GM19324 (cell line): ENCODE measurements around the gene HYDIN.
"Not testable (repeated sequence)": the region's sequence is repeated elsewhere in the genome, so short reads cannot be mapped to it uniquely, and the experiment has no call there.

Experiments
- ATAC-seq: cut with Tn5 transposase; IDR thresholded peaks from one replicate; pipeline ENCODE4 v1.9.1; 2021; ENCODE audit warnings: mild to moderate bottlenecking, moderate library complexity; ENCODE audit not compliant: unreplicated experiment, low FRiP score

Gene HYDIN

DNA sequence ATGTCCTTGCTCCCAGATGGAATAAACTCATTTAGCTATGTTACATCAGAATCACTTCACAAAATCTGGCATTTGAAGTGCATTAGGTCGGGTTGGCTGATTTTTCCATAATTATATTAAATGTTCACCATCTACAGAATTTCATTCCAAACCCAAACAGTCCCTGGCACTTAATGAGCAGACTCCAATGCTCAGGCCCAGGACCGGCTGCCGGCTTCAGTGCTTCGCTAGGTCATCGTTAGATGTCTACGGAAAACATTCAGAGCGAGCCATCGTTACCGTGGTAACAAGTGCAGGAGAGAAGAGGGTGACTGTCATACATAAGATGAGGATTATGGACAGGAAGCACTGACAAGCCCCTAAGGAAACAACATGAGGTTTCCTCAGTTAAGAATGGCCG, 215.1 kb downstream of the HYDIN start:
- ATAC-seq, result not testable (repeated sequence)

DNA sequence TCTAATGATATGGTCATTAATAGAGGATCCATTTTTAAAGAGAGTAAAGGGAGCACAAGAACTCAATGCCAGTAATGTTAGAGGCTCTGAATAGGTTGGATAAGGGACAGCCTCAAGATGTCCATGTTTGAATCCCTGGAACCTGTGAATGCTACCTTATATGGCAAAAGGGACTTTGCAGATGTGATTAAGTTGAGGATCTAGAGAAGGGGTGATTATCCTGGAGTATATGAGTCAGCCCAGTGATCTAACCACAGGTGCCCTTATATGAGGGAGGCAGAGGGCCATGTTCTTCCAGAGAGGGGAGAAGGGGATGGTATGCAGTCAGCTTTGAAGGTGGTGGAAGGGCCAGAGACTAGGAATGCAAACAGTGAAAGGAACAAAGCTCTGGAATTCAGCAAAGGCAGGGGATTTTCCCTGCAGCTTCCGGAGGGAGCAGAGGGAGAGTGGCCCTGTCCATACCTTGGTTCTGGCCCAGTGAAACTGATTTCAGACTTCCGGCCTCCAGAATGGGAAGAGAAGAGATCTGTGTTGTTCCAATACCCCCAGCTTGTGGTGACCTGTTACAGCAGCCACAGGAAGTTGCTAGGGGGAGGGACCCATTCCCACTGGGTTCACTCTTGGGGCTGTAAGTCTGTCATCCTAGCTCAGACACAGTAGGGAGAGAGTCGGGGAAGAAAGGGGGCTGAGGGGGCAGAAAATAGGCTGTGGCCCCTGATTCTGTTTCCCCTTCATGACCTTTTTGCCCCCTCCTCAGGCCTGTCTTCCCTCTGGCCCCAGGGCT, 220.9 kb downstream of the HYDIN start:
- ATAC-seq, result not testable (repeated sequence)

DNA sequence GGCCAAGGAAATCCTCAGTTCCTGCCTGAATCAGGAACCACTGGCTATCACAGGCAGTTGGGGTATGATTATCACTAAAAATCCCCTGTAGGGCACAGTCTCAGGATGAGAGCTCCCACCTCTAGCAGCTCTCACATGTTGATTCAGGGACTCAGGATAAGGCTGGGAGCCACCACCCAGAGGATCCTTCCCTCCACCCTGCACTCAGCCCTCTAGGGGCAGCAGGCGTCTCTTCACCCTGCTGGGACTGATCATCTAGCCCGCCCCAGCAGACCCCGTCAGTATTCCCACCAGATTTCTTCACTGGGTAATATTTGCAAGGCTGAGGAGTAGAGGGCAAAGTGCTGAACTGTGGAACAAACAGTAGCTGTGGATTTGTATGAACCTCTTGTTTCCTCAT, 224.0 kb downstream of the HYDIN start:
- ATAC-seq, result not testable (repeated sequence)

DNA sequence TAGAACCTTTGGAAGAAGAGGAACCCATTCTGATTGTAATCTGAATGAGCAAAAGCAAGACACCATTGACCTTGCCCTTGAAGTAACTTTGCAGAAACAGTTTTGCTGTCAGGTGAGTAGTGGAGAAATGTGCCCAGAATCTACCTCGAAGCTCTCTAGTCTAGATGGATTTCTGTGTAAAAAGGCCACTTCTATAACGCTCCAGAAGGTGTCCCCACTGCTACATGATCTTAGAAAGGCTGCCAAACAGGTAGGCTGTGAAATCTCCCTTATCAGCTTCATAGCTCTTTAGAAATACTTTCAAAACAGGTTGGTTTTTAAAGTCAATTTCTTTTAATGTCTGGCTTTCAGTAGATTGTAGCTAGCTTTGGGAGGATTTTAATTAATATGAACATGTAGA, 230.8 kb downstream of the HYDIN start:
- ATAC-seq, result not testable (repeated sequence)

DNA sequence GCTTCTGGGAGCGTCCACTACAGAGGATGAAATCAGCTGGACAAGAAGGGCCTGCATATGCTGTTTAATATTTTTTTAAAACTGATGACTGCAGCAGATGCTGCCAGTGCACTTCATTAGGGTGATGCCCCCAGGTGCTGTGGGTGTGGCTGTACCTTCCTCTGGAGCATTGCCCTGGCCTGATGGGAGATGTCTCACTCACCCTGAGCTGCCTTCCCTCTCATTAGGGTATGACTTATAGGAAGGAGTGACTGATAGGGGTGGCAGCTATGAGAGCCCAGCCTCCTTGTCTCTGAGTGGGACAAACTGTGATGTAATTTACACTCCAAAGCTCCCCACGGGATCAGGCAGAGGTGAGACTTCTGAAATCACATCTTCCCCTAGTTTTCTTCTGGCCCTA, 234.7 kb downstream of the HYDIN start:
- not testable (repeated sequence) for ATAC-seq

DNA sequence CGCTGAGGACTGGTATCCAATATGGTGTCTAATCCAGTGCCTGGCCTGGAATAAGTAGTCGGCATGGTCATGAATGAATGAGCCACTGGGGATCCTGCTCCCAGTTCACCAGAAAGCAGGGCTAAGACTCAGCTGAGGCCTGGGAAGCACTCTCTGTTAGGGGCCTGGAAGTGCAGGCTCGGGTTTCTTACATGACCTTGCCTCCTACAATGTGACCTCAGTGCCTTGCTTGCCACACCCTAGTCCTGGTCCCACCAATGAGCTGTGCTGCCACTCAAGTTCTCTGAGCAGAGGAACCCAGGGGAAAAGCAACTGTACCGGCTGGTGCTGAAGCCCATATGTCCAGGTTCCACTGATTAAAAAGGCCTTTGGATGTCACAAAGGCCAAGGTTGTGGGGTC, 238.0 kb downstream of the HYDIN start:
- ATAC-seq, result not testable (repeated sequence)

DNA sequence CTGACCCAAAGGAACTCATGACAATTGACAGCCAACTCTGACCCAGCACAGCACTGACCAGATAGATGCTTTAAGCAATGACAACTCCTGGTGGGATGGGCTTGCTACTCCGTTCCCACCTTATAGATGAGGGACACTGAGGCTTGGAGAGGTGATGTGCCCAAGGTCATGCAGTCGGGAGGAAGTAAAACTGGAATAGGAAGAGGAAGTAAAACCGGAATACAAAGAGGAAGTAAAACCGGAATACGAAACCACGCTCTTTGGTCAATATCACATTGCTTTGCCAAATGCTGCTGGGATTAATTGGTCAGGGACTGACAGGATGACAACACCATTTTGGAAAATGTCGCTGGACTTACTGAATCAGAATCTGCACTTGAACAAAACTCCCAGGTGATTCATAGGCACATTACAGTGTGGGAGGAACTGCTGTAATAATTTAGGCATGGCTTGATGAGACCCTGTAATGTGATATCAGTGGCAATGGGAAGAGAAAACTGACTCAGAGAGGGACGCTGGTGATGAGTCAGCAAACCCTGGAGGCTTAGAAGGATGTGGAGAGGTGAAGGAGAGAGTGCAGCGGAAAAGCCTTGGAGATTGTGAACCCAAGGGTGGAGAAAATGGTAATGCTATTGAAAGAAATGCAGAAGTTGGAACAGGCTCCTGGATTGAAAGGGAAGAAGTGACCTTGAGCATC, 243.4 kb downstream of the HYDIN start:
- not testable (repeated sequence) for ATAC-seq

DNA sequence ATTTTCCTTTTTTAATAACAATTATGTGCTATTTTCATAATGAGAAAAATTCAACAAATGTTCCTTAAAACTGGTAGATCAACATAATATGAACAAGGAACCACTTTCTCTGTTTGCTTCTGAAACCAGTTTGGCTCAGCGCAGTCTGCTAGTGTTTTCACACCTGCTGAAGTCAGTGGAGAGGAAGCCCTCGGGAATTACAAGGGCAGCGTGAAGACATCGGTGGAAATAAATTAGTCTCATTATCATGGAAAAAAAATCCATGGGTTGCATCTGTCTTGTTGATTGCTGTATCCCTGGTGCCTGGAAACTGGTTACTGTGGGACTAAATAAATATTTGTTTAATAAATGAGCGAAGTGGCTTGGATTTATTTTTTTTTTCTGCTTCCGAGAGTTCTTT, 245.8 kb downstream of the HYDIN start:
- ATAC-seq, result not testable (repeated sequence)

DNA sequence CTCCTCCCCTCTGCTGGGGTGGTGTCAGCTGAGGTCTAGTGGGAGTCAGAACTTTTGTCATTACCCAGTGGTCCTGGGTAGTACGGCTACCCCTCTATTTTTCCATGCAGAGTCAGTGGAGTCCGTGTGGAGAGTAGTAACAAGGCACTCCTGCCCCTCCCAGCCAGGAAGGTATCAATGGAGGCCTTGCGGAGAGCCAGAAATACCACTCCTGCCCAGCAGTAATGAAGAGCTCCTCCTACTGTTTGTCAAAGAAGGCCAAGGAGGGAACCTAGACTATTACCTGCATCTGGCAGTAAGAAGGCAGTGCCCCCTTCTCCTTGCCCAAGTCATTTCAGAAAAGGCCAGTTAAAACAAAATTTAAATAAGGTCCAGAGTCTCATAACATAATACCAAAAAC, 262.2 kb downstream of the HYDIN start:
- ATAC-seq, result not testable (repeated sequence)

DNA sequence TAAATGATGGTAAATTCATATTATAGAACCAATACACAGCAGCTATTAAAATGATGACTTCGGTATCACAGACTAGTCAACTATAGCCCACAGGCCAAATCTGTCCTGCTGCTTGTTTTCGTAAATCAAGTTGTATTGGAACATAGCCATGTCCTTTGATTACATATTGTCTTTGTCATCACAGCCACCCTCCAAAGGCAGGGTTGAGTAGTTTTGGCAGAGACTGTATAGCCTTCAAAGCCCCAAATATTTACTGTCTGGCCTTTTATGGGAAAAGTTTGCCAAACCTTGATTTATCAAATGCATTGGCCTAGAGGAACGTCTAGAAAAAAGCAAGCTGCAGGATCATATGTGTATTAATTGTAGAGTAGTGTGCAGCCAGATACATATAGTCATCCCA, 270.4 kb downstream of the HYDIN start:
- ATAC-seq, result not testable (repeated sequence)

DNA sequence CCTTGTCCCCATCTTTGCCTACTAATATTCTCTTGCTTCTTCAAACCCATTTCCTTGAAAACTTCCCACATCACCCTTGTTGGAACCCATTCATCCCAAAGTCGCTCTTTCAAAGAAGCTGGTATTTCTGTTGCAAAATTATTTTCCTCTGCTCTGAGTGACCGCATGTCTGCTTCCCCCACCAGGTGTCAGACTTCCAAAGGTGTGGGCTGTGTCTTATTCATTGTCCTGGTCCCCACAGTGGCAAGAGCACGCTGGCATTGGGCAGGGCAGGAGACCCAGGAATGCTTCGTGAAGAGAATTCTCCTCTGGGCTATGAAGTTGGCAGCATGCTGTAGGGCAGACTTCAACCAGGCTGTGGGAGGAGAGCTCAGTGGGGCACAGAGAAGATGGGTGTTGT, 275.6 kb downstream of the HYDIN start:
- ATAC-seq, result not testable (repeated sequence)

DNA sequence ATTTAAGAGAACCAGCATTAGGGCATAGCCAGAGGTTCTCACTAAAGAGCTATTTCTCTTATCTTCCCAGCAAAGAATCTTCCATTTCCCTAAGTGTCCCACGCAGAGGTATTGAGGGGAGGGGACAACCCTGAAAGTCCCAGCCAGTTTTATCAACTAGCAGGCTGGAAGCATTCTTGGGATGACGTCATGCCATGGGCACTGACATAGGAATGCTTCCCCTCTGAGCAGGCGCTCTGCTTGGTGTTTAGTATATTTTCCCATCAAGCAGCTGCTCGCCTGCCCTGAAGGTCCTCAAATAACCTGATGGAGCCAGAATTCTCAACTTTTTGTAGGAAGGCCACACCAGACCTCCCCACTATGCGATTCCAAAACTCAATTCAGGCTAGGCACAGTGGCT, 276.7 kb downstream of the HYDIN start:
- ATAC-seq, result not testable (repeated sequence)

DNA sequence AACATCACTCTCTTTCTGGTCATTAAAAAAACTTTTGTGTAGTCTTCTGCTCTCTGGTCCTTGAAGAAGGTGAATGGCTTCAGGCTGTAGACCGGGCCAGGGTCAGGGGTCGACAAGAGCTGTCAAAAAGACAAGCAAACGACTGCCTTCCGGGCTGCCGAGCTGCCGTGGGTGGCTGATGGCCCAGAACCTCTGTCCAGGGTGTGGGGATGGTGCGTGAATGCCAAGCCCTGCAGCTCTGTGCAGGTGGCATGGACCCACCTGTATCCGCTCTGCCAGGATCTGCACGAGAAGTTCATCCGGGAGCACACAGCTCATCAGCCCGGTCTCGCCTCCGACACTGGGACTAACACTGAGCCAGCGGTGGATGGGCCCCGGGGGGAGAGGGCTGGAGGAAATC, 287.0 kb downstream of the HYDIN start:
- ATAC-seq, result not testable (repeated sequence)

DNA sequence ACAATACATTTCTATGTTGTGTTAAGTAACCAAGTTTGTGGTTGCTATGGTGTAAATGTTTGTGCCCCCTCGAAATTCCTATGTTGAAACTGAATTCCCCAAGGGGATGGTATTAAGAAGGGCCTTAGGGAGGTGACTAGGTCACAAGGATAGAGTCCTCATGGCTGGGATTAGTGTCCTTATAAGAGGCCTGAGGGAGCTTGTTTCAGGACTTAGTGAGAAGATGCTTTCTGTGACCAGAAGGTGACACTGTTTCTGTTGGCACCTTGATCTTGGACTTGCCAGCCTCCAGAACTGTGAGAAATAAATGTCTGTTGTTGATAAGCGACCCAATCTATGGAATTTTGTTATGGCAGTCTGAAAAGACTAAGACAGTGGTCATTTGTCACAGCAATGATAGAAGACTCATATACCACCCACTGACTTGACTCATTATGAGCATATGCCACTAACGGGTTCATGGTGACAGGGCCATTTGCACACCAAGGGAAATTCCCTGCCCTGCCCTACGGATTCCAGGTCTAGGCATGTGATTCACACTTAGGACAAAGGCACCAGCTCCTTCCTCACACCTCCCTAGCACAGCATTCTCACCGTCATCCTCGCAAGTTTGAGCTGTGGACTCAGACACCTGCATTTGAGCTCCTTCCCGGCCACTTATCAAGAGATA, 290.7 kb downstream of the HYDIN start:
- ATAC-seq, result not testable (repeated sequence)

DNA sequence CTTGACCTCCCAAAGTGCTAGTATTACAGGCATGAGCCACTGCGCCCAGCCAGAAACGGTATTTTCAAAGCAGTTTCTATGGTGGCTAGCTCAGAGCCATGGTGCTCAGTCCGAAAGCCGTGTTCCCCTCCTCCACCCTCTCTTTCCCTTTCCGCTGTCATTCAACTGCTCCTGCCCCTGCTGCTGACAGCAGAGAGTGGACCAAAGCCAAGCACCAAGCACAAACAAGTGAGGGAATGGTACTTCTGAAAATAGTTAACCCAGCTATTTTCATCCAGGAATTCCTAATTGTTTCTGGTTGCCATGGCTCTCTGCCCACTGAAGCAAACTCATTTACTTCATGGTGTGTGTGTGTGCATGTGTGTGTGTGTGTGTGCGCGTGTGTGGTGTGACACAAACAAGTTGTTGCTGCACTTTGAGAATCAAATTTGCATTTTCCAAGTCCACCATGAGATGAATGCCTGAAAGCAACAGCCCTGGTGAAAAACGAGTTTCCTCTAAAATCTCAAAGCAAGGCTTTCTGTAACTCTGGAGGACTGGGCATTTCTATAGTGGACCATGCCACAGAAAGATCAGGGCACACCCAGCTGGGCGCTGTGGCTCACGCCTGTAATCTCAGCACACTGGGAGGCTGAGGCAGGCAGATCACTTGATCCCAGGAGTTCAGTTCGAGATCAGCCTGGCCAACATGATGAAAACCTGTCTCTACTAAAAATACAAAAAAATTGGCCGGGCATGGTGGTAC, 293.6 kb downstream of the HYDIN start:
- ATAC-seq, result not testable (repeated sequence)

DNA sequence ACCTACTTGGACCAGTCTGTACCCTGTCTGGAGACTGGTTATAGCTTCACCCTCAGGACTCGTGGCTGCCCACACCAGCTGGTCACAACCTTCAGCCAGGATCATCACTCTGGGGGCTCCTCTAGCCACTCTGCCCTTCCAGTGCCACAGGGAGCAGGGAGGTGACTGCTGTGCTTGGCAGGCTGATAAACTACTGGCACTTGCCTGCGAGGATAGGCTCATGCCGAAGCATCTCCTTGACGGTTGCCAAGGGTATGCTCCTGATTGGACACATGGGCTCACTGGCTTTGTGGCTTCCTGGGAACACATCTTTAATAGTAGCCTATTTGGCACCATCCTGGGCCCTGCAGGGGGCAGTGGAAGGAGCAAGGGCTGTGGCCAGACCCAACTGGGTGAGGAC, 295.2 kb downstream of the HYDIN start:
- ATAC-seq, result not testable (repeated sequence)

DNA sequence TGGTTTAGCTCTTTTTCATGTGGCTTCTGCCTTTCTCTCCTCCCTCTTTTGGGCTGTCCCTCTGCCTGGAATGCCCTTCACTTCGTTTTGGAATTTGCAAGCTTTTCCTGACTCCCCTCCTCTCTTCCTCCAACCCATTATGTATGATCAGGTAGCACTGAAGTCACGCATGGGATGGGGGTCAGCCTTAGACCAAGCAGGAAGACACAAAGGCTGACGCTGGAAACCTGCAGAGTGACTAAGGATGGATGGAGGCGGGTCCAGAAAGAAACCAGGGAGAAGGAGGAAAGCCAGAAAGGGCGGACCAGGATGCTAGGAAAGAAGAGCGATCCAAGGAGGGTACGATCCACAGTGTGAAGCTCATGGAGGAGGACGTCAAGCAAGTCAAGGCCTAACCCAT, 296.8 kb downstream of the HYDIN start:
- not testable (repeated sequence) for ATAC-seq

DNA sequence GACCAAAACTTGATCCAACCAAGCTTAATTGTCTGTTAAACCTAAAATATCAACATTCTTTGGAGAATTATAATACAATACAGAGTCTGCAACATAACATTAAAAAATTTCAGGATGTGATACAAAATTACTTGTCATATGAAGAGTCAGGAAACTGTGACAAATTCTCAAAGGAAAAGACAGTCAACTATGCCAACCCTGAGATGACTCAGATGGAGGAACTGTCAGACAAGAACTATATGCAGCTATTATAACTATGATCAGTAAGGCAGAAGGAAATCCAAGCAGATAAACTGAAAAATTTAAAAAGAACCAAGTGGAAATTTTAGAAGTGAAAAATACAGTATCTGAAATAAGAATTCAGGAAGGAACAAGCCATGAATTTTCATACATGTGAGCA, 299.8 kb downstream of the HYDIN start:
- ATAC-seq, result not testable (repeated sequence)

DNA sequence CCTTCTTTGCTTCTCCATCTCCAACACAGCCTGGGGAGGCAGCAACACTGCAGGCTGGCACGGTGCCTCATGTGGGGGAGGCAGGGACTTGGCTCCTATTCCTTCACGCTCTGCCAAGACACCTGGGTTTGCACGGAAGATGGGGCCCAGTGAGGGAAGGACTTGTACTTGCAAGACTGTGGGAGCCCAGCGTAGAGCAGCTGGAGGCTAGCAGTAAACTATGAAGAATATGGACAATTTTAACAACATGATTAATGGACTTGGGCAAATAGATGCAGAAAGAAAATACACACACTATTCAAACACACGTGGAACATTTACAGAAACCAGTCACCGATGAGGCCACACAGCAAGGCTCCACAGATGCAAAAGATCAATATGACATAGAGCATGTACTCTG, 308.4 kb downstream of the HYDIN start:
- not testable (repeated sequence) for ATAC-seq

DNA sequence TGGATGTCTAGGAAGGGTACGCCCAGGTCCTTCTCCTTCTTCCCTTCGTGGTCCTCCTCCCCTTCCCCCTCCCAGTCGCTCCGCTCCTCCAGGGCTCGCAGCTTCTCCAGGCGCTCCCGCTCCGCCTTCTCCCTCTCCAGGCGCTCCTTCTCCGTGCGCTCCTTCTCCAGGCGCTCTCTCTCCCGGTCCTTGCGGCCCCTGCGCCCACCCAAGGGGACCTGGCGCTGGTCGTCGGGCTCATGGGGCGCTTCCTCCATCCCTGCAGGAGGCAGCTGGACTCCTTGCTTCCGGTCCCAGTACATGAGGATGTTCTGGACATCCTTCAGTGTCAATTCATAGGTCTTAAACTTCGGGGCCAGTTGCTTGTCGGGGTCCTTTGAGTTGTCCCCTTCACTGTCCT, 309.9 kb downstream of the HYDIN start:
- ATAC-seq, result not testable (repeated sequence)

DNA sequence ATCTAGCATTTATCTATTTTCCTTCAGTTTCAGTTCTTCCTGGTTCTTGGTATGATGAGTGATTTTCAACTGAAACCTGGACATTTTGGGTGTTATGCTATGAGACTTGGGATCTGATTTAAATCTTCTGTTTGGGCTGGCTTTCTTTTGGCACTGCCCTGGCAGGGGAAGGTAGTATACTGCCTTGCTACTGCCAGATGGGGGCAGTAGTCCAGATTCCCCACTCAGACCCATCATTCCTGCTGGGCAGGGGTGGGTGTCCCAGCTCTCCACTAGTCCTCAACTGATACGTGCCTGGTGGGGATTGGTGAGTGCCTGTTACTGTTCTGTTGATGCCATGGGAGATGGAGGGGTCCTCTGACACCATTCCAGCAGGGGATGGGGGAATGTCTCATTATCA, 342.3 kb downstream of the HYDIN start:
- ATAC-seq, result not testable (repeated sequence)
